ENCODE results near the gene IGIP.
"Not testable (repeated sequence)": the region's sequence is repeated elsewhere in the genome, so short reads cannot be mapped to it uniquely, and the experiment has no call there.

The IGIP gene

GRCh38 chr5:140142856-140143255 lies 17.1 kb downstream of the IGIP start:
- no peak for DNase-seq

- no peak for DNase-seq
Measured at GRCh38 chr5:140143521-140144258, 18.0 kb downstream of the IGIP start.

- DNase-seq, result no peak
Measured at GRCh38 chr5:140145256-140145655, 19.5 kb downstream of the IGIP start.

- peak; percentile 87 to 95 (median 92) for DNase-seq
Measured at GRCh38 chr5:140145818-140146522, 20.2 kb downstream of the IGIP start.

GRCh38 chr5:140146523-140146842 lies 20.7 kb downstream of the IGIP start:
- DNase-seq, result no peak

- DNase-seq, result no peak
Measured at GRCh38 chr5:140147460-140147859, 21.7 kb downstream of the IGIP start.

- no peak for DNase-seq
Measured at GRCh38 chr5:140148508-140148907, 22.8 kb downstream of the IGIP start.

GRCh38 chr5:140150201-140150600 lies 24.5 kb downstream of the IGIP start:
- no peak for DNase-seq

GRCh38 chr5:140151144-140152021 lies 25.6 kb downstream of the IGIP start:
- no peak for DNase-seq

GRCh38 chr5:140152022-140152999 lies 26.6 kb downstream of the IGIP start:
- DNase-seq, result no peak

- peak in 2 of 4 experiments; percentile 6 to 23 for DNase-seq
Measured at GRCh38 chr5:140153255-140153654, 27.5 kb downstream of the IGIP start.

GRCh38 chr5:140153905-140154304 lies 28.2 kb downstream of the IGIP start:
- no peak for DNase-seq

GRCh38 chr5:140154710-140155381 lies 29.1 kb downstream of the IGIP start:
- not testable (repeated sequence) for DNase-seq

GRCh38 chr5:140157032-140157781 lies 31.5 kb downstream of the IGIP start:
- peak; percentile 91 to 94 (median 94) for DNase-seq

GRCh38 chr5:140159014-140159927 lies 33.5 kb downstream of the IGIP start:
- no peak for DNase-seq

GRCh38 chr5:140162275-140162674 lies 36.5 kb downstream of the IGIP start:
- no peak for DNase-seq

- no peak for DNase-seq
Measured at GRCh38 chr5:140162781-140163180, 37.0 kb downstream of the IGIP start.

- DNase-seq, result no peak
Measured at GRCh38 chr5:140165101-140165922, 39.6 kb downstream of the IGIP start.

GRCh38 chr5:140165923-140166270 lies 40.2 kb downstream of the IGIP start:
- DNase-seq, result no peak
